Skeletal muscle tissue (tissue), 4 donors: ENCODE measurements around the gene CSTB. TPM values are rescaled to one million over a fixed set of nuclear protein-coding genes. Genes with fewer than 3 reads are reported as not detected.
A peak's percentile ranks its signal among the peaks of the same experiment; 100 is the strongest.

Experiments
- H3K27ac ChIP-seq: one replicate; pipeline ENCODE4 v1.7.0; 2013; ENCODE audit warnings: mild to moderate bottlenecking, low read depth, low read length, inconsistent platforms
- H3K27me3 ChIP-seq, 3 donors: one replicate each; pipeline ENCODE4 v1.7.0; 2013; ENCODE audit warnings: low read length in 3 of 3; ENCODE audit not compliant: control insufficient read depth in 3 of 3, insufficient read depth in 3 of 3
- H3K36me3 ChIP-seq, 3 donors: one replicate each; pipeline ENCODE4 v1.7.0; 2013; ENCODE audit warnings: low read length in 3 of 3; ENCODE audit not compliant: control insufficient read depth in 3 of 3, insufficient read depth in 3 of 3
- H3K4me1 ChIP-seq, 3 donors: one replicate each; pipeline ENCODE4 v1.7.0; 2013; ENCODE audit warnings: low read length in 3 of 3, mild to moderate bottlenecking in 3 of 3; ENCODE audit not compliant: control insufficient read depth in 3 of 3, insufficient read depth in 3 of 3
- H3K4me3 ChIP-seq, 3 donors: one replicate each; pipeline ENCODE4 v1.7.0; 2013; ENCODE audit warnings: low read length in 3 of 3
- H3K9ac ChIP-seq, 3 donors: one replicate each; pipeline ENCODE4 v1.7.0; 2013; ENCODE audit warnings: low read length in 3 of 3, mild to moderate bottlenecking in 3 of 3, moderate library complexity in 2 of 3, low read depth in 1 of 3
- H3K9me3 ChIP-seq, 3 donors: one replicate each; pipeline ENCODE4 v1.7.0; 2013; ENCODE audit warnings: low read length in 3 of 3; ENCODE audit not compliant: control insufficient read depth in 3 of 3
- total RNA-seq: library from RNA; depleted of rRNA; stranded (reverse); fragments of >200 nt; gene quantifications from one replicate; pipeline ENCODE4 v1.2.3, GENCODE V29; 2014
- donor health status: Osteomylitis.

Gene CSTB
- total RNA-seq, 1 donor from 2014 or later, result 6.3 TPM

GRCh38 chr21:43817157-43818086 lies 41.3 kb upstream of the CSTB start:
- H3K27ac ChIP-seq, result no peak overlapping the region
- H3K4me1 ChIP-seq, result peaks cover 0 to 7% (median 2%) of the 10 kb centered on the region in 3 donors
- no peak overlapping the region for H3K4me3 ChIP-seq

GRCh38 chr21:43816611-43817071 lies 40.5 kb upstream of the CSTB start:
- no peaks in the 10 kb centered on the region for H3K36me3 ChIP-seq
- H3K9me3 ChIP-seq, result peaks cover 0 to 5% (median 0%) of the 10 kb centered on the region in 3 donors
- no peak overlapping the region for H3K4me3 ChIP-seq
- H3K9ac ChIP-seq, result no peak overlapping the region
- no peaks in the 10 kb centered on the region for H3K27me3 ChIP-seq
- H3K4me1 ChIP-seq, result peaks cover 8 to 15% (median 10%) of the 10 kb centered on the region in 3 donors
- H3K27ac ChIP-seq, result no peak overlapping the region

More at GRCh38 chr21:43817157-43818086, 41.3 kb upstream of the CSTB start:
- H3K9ac ChIP-seq, result no peak overlapping the region
- H3K36me3 ChIP-seq, result no peaks in the 10 kb centered on the region
- H3K27me3 ChIP-seq, result no peaks in the 10 kb centered on the region
- H3K9me3 ChIP-seq, result peaks cover 0 to 5% (median 0%) of the 10 kb centered on the region in 3 donors

DNA sequence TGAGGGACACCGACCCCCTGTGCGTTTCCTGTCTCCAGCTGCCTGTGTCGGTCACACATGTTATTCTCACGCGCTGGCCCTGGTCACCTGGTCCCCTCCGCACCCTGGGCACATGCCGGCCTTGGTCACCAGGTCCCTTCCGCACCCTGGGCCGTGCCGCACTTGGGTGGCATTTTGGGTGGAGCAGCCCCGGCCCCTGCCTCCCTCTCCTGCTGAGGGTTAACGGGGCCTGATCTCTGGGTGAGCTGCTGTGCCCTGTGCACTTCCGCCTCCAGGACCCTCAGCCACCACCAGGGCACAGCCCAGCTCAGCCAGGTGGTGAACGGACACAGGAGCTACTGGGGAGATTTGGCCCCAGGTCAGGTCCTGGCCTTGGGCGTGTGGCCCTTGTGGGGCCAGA lies 39.9 kb upstream of the CSTB start:
- Histone ChIP-seq H3K4me3 (no peak overlapping the region), H3K27me3 (no peaks in the 10 kb centered on the region), H3K27ac (no peak overlapping the region), H3K36me3 (no peaks in the 10 kb centered on the region), H3K9me3 (peaks cover 0 to 5% (median 0%) of the 10 kb centered on the region in 3 donors), H3K4me1 (peaks cover 13 to 21% (median 16%) of the 10 kb centered on the region in 3 donors), H3K9ac (no peak overlapping the region)

DNA sequence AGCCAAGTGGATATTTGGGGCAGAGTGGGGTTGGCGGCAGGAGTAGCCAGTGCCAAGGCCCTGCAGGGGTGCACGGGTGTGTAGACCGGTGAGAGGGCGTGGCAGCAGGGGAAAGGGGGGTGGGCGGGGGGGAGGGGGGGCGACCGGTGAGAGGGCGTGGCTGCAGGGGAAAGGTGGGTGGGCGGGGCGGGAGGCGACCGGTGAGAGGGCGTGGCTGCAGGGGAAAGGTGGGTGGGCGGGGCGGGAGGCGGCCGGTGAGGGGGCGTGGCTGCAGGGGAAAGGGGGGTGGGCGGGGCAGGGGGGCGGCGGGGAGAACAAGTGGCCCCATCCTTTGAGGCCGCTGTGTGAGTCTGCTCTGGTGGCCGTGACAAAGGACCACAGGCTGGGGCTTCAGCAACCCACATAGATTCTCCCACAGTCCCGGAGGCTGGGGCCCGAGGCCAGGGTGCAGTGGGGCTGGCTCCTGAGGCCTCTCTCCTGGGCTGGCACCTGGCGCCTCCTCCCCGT lies 39.1 kb upstream of the CSTB start:
- peaks cover 19 to 30% (median 23%) of the 10 kb centered on the region in 3 donors for H3K4me1 ChIP-seq

DNA sequence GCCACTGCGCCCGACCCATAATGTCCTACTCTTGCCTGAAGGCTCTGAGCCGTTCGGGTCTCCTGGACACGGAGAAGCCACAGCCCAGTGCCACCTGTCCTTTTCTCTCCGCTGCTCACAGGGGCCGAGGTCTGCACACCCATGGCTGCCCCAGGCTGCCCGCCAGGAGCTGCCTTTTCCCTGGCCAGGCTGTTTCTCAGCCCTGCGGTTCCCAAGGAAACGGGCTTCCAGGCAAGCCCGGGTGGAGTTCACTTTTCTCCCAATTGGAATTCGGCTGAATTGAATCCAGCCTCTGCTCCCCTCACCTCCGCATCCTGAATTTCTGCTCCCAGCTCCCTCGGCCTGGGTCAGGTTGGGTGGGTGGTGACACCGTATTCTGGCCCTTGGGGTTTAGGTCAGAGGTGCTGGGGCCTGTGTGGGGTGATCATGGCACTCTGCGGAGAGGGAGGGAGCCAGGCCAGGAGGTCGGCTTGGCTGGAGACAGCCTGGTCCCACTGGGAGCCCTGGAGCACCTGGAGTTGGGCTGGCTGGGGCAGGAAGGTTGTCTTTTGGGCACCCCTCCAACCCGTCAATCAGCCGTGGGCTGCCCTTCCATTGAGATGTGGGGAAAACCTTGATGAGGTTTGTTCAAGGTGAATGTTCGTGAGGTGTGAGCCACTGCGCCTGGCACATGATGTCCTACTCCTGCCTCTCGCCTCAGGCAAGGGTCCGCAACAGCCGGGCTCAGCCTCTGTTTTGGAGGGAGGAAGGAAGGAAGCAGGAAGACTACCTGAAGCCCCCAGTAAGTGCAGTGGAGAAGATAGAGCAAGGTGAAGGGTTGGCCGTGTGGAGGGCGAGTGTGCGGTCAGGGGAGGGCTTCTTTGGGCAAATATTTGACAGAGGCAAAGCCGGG lies 38.4 kb upstream of the CSTB start:
- Histone ChIP-seq H3K9me3 (peaks cover 0 to 5% (median 0%) of the 10 kb centered on the region in 3 donors), H3K27me3 (no peaks in the 10 kb centered on the region), H3K4me1 (peaks cover 19 to 30% (median 23%) of the 10 kb centered on the region in 3 donors), H3K9ac (no peak overlapping the region), H3K4me3 (no peak overlapping the region), H3K27ac (no peak overlapping the region), H3K36me3 (no peaks in the 10 kb centered on the region)

More for the DNA sequence above, 39.1 kb upstream of the CSTB start:
- H3K36me3 ChIP-seq, result no peaks in the 10 kb centered on the region
- no peak overlapping the region for H3K4me3 ChIP-seq
- H3K9me3 ChIP-seq, result peaks cover 0 to 5% (median 0%) of the 10 kb centered on the region in 3 donors
- H3K27me3 ChIP-seq, result no peaks in the 10 kb centered on the region
- H3K9ac ChIP-seq, result no peak overlapping the region
- no peak overlapping the region for H3K27ac ChIP-seq

- Histone ChIP-seq H3K9me3 (peaks cover 0 to 3% (median 0%) of the 10 kb centered on the region in 3 donors), H3K9ac (no peak overlapping the region), H3K4me3 (no peak overlapping the region), H3K27me3 (no peaks in the 10 kb centered on the region), H3K36me3 (no peaks in the 10 kb centered on the region), H3K27ac (no peak overlapping the region), H3K4me1 (peaks cover 19 to 30% (median 23%) of the 10 kb centered on the region in 3 donors)
These were observed 37.5 kb upstream of the CSTB start for GRCh38 chr21:43813656-43813980.

GRCh38 chr21:43812957-43813655 lies 37.0 kb upstream of the CSTB start:
- Histone ChIP-seq H3K9ac (no peak overlapping the region), H3K27ac (no peak overlapping the region), H3K36me3 (no peaks in the 10 kb centered on the region), H3K9me3 (no peaks in the 10 kb centered on the region), H3K4me1 (peaks cover 19 to 30% (median 23%) of the 10 kb centered on the region in 3 donors), H3K4me3 (no peak overlapping the region), H3K27me3 (no peaks in the 10 kb centered on the region)

- Histone ChIP-seq H3K9ac (peak overlapping the region in 2 of 3 donors; percentile 43 to 64), H3K27me3 (no peaks in the 10 kb centered on the region), H3K4me3 (peak overlapping the region; percentile 14 to 61 (median 48)), H3K36me3 (no peaks in the 10 kb centered on the region), H3K9me3 (no peaks in the 10 kb centered on the region), H3K27ac (no peak overlapping the region), H3K4me1 (peaks cover 19 to 24% (median 23%) of the 10 kb centered on the region in 3 donors)
These were observed 36.2 kb upstream of the CSTB start for GRCh38 chr21:43812139-43812821.
